CD14-positive monocyte (primary cell): ENCODE results near the gene CNGB1. TPM values are rescaled to one million over a fixed set of nuclear protein-coding genes. Genes with fewer than 3 reads are reported as not detected.

ENCODE experiments used
- DNase-seq, 3 donors: peaks; one replicate each; pipeline ENCODE4 v3.0.0-alpha.2; 2011 to 2022
- H2AFZ ChIP-seq: 2 replicates; pipeline ENCODE4 v1.6.0; 2012; ENCODE audit warnings: mild to moderate bottlenecking, low read depth, low read length, inconsistent platforms; ENCODE audit not compliant: insufficient read depth, poor library complexity, severe bottlenecking
- H3K27ac ChIP-seq, 2 donors: 1 replicate in 1 of 2; 2 replicates in 1 of 2; pipeline ENCODE4 v1.5.1; 2012 to 2013; ENCODE audit warnings: low read length in 2 of 2, control low read depth in 1 of 2, inconsistent platforms in 1 of 2, low read depth in 1 of 2, mild to moderate bottlenecking in 1 of 2
- H3K27me3 ChIP-seq, 2 donors: one replicate each; pipeline versions ENCODE4 v1.6.0 to v1.6.1; 2011 to 2013; ENCODE audit warnings: low read length in 2 of 2; ENCODE audit not compliant: control insufficient read depth in 2 of 2, insufficient read depth in 2 of 2
- H3K36me3 ChIP-seq, 2 donors: replicated peaks in 1 of 2; 1 replicate in 1 of 2; 2 replicates in 1 of 2; pipeline versions ENCODE4 v1.5.1 to v1.6.1; 2012 to 2013; ENCODE audit warnings: low read length in 2 of 2, control low read depth in 1 of 2, inconsistent platforms in 1 of 2, mild to moderate bottlenecking in 1 of 2; ENCODE audit not compliant: insufficient read depth in 2 of 2, control insufficient read depth in 1 of 2
- H3K4me1 ChIP-seq, 2 donors: 1 replicate in 1 of 2; 2 replicates in 1 of 2; pipeline versions ENCODE4 v1.5.1 to v1.6.1; 2012 to 2013; ENCODE audit warnings: low read length in 2 of 2, control low read depth in 1 of 2, inconsistent platforms in 1 of 2, mild to moderate bottlenecking in 1 of 2, moderate library complexity in 1 of 2; ENCODE audit not compliant: insufficient read depth in 2 of 2, control insufficient read depth in 1 of 2
- H3K4me2 ChIP-seq: replicated peaks from 2 replicates; pipeline ENCODE3; 2012; ENCODE audit warnings: low read length, moderate library complexity, mild to moderate bottlenecking; ENCODE audit not compliant: poor library complexity, severe bottlenecking; ENCODE audit errors: extremely low read depth
- H3K4me3 ChIP-seq, 3 experiments: fragments of 200-600 bp in 1 of 3; sonication (generic) in 1 of 3; replicated peaks in 1 of 3; 1 replicate in 2 of 3; 2 replicates in 1 of 3; pipeline ENCODE4 v1.5.1; 2011 to 2013; ENCODE audit warnings: low read length in 3 of 3, mild to moderate bottlenecking in 3 of 3, control low read depth in 2 of 3, low read depth in 2 of 3, inconsistent platforms in 1 of 3, moderate library complexity in 1 of 3
- H3K79me2 ChIP-seq: 2 replicates; pipeline ENCODE4 v1.6.0; 2012; ENCODE audit warnings: mild to moderate bottlenecking, control low read depth, inconsistent platforms, low read length, moderate library complexity; ENCODE audit not compliant: insufficient read depth
- H3K9ac ChIP-seq: 2 replicates; pipeline ENCODE4 v1.6.0; 2017; ENCODE audit warnings: low read length, mild to moderate bottlenecking; ENCODE audit not compliant: insufficient read depth, poor library complexity, severe bottlenecking
- H3K9me3 ChIP-seq, 2 donors: replicated peaks in 1 of 2; 1 replicate in 1 of 2; 2 replicates in 1 of 2; pipeline versions ENCODE4 v1.5.1 to v1.6.1; 2012 to 2013; ENCODE audit warnings: low read length in 2 of 2, control low read depth in 1 of 2; ENCODE audit not compliant: control insufficient read depth in 1 of 2, insufficient read depth in 1 of 2
- H4K20me1 ChIP-seq: 2 replicates; pipeline ENCODE4 v1.6.0; 2012; ENCODE audit warnings: mild to moderate bottlenecking, low read length, control low read depth, moderate library complexity; ENCODE audit not compliant: insufficient read depth
- H3K27ac Mint-ChIP-seq, 7 donors: one replicate each; pipeline ENCODE4 v1.8.0; 2020; ENCODE audit warnings: mild to moderate bottlenecking in 7 of 7, mixed read lengths in 7 of 7, moderate library complexity in 6 of 7, inconsistent platforms in 2 of 7
- H3K27me3 Mint-ChIP-seq, 3 donors: one replicate each; pipeline ENCODE4 v1.8.0; 2021 to 2022; ENCODE audit warnings: low read depth in 3 of 3, mild to moderate bottlenecking in 3 of 3, mixed read lengths in 3 of 3, moderate library complexity in 3 of 3, inconsistent platforms in 1 of 3
- H3K36me3 Mint-ChIP-seq, 2 donors: one replicate each; pipeline ENCODE4 v1.8.0; 2020; ENCODE audit warnings: mixed read lengths in 2 of 2, inconsistent platforms in 1 of 2, mild to moderate bottlenecking in 1 of 2
- H3K4me1 Mint-ChIP-seq: one replicate; pipeline ENCODE4 v1.8.0; 2020; ENCODE audit warnings: mild to moderate bottlenecking, mixed read lengths
- H3K4me3 Mint-ChIP-seq, 2 donors: one replicate each; pipeline ENCODE4 v1.8.0; 2020; ENCODE audit warnings: mild to moderate bottlenecking in 2 of 2, mixed read lengths in 2 of 2, moderate library complexity in 1 of 2
- H3K9me3 Mint-ChIP-seq, 7 donors: one replicate each; pipeline ENCODE4 v1.8.0; 2020 to 2022; ENCODE audit warnings: mixed read lengths in 7 of 7, mild to moderate bottlenecking in 6 of 7, moderate library complexity in 6 of 7, inconsistent platforms in 2 of 7
- WGBS: methylation state at CpG from one replicate; pipeline ENCODE4 v1.1.5; 2013; ENCODE audit warnings: missing lambda C conversion rate; ENCODE audit not compliant: insufficient coverage; 5-methylcytosine and 5-hydroxymethylcytosine counted together
- intact Hi-C, 2 donors: fragments of 100-400 bp; cut with micrococcal nuclease; formaldehyde crosslinking; loops; one replicate each; pipeline versions ENCODE4 v1.15.0 to v1.15.1; 2023
- polyA plus RNA-seq, 3 donors: library from polyadenylated mRNA; depleted of rRNA in 1 of 3; unstranded in 2 of 3; stranded (reverse) in 1 of 3; fragments of 300-500 nt in 2 of 3; fragments of >200 nt in 1 of 3; fragmentation: Illumina TruSeq in 2 of 3; gene quantifications; 1 replicate in 2 of 3; 2 replicates in 1 of 3; pipeline ENCODE4 v1.2.3, GENCODE V29; 2012 to 2021
- TF ChIP-seq, protein P1 (sequence below): fragments of 200-600 bp; IDR thresholded peaks from one replicate; pipeline ENCODE4 v1.8.0; 2022; ENCODE audit warnings: antibody characterized with exemption, mild to moderate bottlenecking

The CNGB1 gene
- polyA plus RNA-seq, 3 donors, result not detected

GRCh38 chr16:57935904-57936303 lies 35.0 kb downstream of the CNGB1 start:
- WGBS, result 100% methylated on average over 1 of the region's 4 CpGs

DNA sequence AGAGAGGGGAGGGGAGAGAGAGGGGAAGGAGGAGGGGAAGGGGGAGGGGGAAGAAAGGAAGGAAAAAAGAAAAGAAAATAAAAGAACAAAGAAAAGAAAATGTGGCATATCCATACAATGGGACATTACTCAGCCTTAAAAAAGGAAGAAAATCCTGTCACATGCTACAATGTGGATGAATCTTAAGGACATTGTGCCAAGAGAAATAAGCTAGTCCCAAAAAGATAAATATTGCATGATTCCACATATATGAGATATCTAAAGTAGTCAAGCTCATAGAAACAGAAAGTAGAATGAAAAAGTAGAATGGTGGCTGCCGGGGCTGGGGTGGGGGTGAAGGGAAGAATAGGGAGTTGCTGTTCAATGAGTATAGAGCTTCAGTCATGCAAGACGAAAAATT lies 40.4 kb downstream of the CNGB1 start:
- no CpG with 5 or more reads among the region's 2 CpGs for WGBS
- H3K4me3 Mint-ChIP-seq, result no peak overlapping the region
- H3K36me3 Mint-ChIP-seq, result no peaks in the 10 kb centered on the region

More at GRCh38 chr16:57935904-57936303, 35.0 kb downstream of the CNGB1 start:
- H3K27ac Mint-ChIP-seq, result no peak overlapping the region
- intact Hi-C loops, result no loop called here
- no peak overlapping the region for H3K4me3 Mint-ChIP-seq
- Histone ChIP-seq H3K27me3 (no peaks in the 10 kb centered on the region), H3K4me2 (no peak overlapping the region), H3K4me1 (peaks cover 0 to 8% of the 10 kb centered on the region in 2 donors), H3K4me3 (no peak overlapping the region), H3K36me3 (no peaks in the 10 kb centered on the region), H3K27ac (no peak overlapping the region), H3K79me2 (no peaks in the 10 kb centered on the region), H3K9me3 (peaks cover 0 to 3% of the 10 kb centered on the region in 2 donors), H3K9ac (no peak overlapping the region), H4K20me1 (no peaks in the 10 kb centered on the region), H2AFZ (no peak overlapping the region)
- H3K4me1 Mint-ChIP-seq, result peaks cover 8% of the 10 kb centered on the region
- TF ChIP-seq, protein P1, sequence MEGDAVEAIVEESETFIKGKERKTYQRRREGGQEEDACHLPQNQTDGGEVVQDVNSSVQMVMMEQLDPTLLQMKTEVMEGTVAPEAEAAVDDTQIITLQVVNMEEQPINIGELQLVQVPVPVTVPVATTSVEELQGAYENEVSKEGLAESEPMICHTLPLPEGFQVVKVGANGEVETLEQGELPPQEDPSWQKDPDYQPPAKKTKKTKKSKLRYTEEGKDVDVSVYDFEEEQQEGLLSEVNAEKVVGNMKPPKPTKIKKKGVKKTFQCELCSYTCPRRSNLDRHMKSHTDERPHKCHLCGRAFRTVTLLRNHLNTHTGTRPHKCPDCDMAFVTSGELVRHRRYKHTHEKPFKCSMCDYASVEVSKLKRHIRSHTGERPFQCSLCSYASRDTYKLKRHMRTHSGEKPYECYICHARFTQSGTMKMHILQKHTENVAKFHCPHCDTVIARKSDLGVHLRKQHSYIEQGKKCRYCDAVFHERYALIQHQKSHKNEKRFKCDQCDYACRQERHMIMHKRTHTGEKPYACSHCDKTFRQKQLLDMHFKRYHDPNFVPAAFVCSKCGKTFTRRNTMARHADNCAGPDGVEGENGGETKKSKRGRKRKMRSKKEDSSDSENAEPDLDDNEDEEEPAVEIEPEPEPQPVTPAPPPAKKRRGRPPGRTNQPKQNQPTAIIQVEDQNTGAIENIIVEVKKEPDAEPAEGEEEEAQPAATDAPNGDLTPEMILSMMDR, result no peak
- H3K9me3 Mint-ChIP-seq, result peaks cover 0 to 10% (median 4%) of the 10 kb centered on the region in 7 donors
- H3K36me3 Mint-ChIP-seq, result no peaks in the 10 kb centered on the region
- DNase-seq, result no peak
- peaks cover 2 to 8% (median 5%) of the 10 kb centered on the region in 3 donors for H3K27me3 Mint-ChIP-seq

More for the DNA sequence above, 40.4 kb downstream of the CNGB1 start:
- H3K79me2 ChIP-seq, result no peaks in the 10 kb centered on the region
- intact Hi-C loops, result no loop called here
- H3K4me1 ChIP-seq, result no peaks in the 10 kb centered on the region
- Mint-ChIP-seq H3K27ac (peak overlapping the region in 1 of 7 donors; percentile 2), H3K27me3 (peaks cover 2 to 10% (median 3%) of the 10 kb centered on the region in 3 donors), H3K9me3 (peaks cover 2 to 12% (median 6%) of the 10 kb centered on the region in 7 donors), H3K4me1 (no peaks in the 10 kb centered on the region)
- no peaks in the 10 kb centered on the region for H3K27me3 ChIP-seq
- no peak overlapping the region for H2AFZ ChIP-seq
- H3K9me3 ChIP-seq, result peaks cover 0 to 3% of the 10 kb centered on the region in 2 donors
- H3K27ac ChIP-seq, result no peak overlapping the region
- no peak overlapping the region for H3K9ac ChIP-seq
- DNase-seq, result no peak
- no peaks in the 10 kb centered on the region for H3K36me3 ChIP-seq
- TF ChIP-seq, protein P1, result no peak
- no peaks in the 10 kb centered on the region for H4K20me1 ChIP-seq
- H3K4me3 ChIP-seq, result no peak overlapping the region
- H3K4me2 ChIP-seq, result no peak overlapping the region
